ENCODE data around the gene ETV4. TPM values are rescaled to one million over a fixed set of nuclear protein-coding genes. Genes with fewer than 3 reads are reported as not detected.
A peak's percentile ranks its signal among the peaks of the same experiment; 100 is the strongest.

The ETV4 gene
- total and polyA plus RNA-seq, 2 of the 13 experiments (the other 11 are each of a cell fraction or from before 2014, with no cell fraction given) = 128 to 330 TPM

DNA sequence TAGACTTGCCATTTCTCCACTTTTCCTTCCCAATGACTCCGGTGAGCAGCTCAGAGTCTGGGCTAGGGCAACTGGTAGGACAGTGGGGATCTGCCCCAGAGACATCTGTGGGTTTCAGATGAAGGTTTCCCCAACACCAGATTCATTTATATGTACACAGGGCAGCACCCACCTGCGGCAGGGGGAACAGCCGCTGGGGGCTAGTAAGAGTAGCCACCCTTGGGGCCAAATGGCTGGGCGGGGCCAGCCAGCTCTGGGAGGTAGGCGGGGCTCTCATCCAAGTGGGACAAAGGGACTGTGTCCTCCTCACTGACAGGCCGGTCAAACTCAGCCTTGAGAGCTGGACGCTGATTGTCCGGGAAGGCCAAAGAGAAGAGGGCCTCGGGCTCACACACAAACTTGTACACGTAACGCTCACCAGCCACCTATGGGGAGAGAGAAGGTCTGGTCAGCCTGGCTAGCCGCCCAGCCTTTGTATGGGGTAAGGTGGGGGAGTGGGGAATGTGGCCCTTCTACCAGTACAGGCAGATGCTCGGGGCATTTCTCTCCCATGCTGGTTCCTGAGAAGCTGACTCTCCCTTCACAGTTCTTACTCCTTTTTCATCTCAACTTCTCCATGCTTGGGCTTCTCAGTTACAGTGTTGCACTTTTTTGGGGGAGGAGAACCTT lies 17.7 kb downstream of the ETV4 start (continued):
- TF ChIP-seq, protein P1, sequence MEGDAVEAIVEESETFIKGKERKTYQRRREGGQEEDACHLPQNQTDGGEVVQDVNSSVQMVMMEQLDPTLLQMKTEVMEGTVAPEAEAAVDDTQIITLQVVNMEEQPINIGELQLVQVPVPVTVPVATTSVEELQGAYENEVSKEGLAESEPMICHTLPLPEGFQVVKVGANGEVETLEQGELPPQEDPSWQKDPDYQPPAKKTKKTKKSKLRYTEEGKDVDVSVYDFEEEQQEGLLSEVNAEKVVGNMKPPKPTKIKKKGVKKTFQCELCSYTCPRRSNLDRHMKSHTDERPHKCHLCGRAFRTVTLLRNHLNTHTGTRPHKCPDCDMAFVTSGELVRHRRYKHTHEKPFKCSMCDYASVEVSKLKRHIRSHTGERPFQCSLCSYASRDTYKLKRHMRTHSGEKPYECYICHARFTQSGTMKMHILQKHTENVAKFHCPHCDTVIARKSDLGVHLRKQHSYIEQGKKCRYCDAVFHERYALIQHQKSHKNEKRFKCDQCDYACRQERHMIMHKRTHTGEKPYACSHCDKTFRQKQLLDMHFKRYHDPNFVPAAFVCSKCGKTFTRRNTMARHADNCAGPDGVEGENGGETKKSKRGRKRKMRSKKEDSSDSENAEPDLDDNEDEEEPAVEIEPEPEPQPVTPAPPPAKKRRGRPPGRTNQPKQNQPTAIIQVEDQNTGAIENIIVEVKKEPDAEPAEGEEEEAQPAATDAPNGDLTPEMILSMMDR (CRISPR knock-in tag; IDR thresholded peaks at IDR 0.05) = peak; percentile 36
- TF ChIP-seq ZBTB20 (CRISPR knock-in tag; IDR thresholded peaks at IDR 0.05; ENCODE audit: borderline replicate concordance, low read depth) (no peak; the same call in 1 of the 2 replicates), FOXK2 (IDR thresholded peaks at IDR 0.05) (no peak), ZSCAN29 (CRISPR knock-in tag; conservative IDR thresholded peaks at IDR 0.05) (no peak; the same call in 1 of the 2 replicates), ZNF30 (CRISPR knock-in tag; IDR thresholded peaks at IDR 0.05) (no peak), TOPORS (CRISPR knock-in tag; IDR thresholded peaks at IDR 0.05) (no peak), ZNF598 (CRISPR knock-in tag; IDR thresholded peaks at IDR 0.05; ENCODE audit: borderline replicate concordance) (no peak), CHD4 (IDR thresholded peaks at IDR 0.05; ENCODE audit: borderline replicate concordance, low read length) (peak; percentile 26; the same call in 1 of the 2 replicates), RARA (CRISPR knock-in tag; IDR thresholded peaks at IDR 0.05) (peak; percentile 48; the same call in 1 of the 2 replicates), SRSF1 (optimal IDR thresholded peaks at IDR 0.05; ENCODE audit: low read depth, low read length) (no peak), SP4 (CRISPR knock-in tag; IDR thresholded peaks at IDR 0.05) (no peak; the same call in 1 of the 2 replicates), ZNF383 (CRISPR knock-in tag; IDR thresholded peaks at IDR 0.05; ENCODE audit: borderline replicate concordance) (no peak), DNMT3B (CRISPR knock-in tag; conservative IDR thresholded peaks at IDR 0.05) (no peak), ZNF12 (CRISPR knock-in tag; IDR thresholded peaks at IDR 0.05) (peak; percentile 53; the same call in 1 of the 2 replicates), ZNF3 (CRISPR knock-in tag; IDR thresholded peaks at IDR 0.05) (no peak), ZNF44 (CRISPR knock-in tag; IDR thresholded peaks at IDR 0.05) (no peak), EEA1 (CRISPR knock-in tag; IDR thresholded peaks at IDR 0.05; ENCODE audit: borderline replicate concordance) (no peak), NFIB (CRISPR knock-in tag; IDR thresholded peaks at IDR 0.05; ENCODE audit: borderline replicate concordance) (no peak), NFE2L1 (CRISPR knock-in tag; IDR thresholded peaks at IDR 0.05; ENCODE audit: borderline replicate concordance) (no peak)
- TF ChIP-seq, protein P2, sequence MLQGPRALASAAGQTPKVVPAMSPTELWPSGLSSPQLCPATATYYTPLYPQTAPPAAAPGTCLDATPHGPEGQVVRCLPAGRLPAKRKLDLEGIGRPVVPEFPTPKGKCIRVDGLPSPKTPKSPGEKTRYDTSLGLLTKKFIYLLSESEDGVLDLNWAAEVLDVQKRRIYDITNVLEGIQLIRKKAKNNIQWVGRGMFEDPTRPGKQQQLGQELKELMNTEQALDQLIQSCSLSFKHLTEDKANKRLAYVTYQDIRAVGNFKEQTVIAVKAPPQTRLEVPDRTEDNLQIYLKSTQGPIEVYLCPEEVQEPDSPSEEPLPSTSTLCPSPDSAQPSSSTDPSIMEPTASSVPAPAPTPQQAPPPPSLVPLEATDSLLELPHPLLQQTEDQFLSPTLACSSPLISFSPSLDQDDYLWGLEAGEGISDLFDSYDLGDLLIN (CRISPR knock-in tag; IDR thresholded peaks at IDR 0.05; ENCODE audit: borderline replicate concordance) = no peak
- TF ChIP-seq, protein P3, sequence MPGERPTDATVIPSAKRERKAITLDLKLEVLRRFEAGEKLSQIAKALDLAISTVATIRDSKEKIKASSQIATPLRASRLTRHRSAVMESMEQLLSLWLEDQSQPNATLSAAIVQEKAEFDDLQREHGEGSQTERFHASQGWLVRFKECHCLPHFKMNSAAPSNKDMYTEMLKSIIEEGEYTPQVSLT (CRISPR knock-in tag; IDR thresholded peaks at IDR 0.05; ENCODE audit: borderline replicate concordance, low read depth) = no peak
- TF ChIP-seq, protein P4, sequence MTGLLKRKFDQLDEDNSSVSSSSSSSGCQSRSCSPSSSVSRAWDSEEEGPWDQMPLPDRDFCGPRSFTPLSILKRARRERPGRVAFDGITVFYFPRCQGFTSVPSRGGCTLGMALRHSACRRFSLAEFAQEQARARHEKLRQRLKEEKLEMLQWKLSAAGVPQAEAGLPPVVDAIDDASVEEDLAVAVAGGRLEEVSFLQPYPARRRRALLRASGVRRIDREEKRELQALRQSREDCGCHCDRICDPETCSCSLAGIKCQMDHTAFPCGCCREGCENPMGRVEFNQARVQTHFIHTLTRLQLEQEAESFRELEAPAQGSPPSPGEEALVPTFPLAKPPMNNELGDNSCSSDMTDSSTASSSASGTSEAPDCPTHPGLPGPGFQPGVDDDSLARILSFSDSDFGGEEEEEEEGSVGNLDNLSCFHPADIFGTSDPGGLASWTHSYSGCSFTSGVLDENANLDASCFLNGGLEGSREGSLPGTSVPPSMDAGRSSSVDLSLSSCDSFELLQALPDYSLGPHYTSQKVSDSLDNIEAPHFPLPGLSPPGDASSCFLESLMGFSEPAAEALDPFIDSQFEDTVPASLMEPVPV (CRISPR knock-in tag; IDR thresholded peaks at IDR 0.05) = no peak
